Right lobe of liver (tissue), 4 donors: ENCODE data around the gene LHPP.

Experiments used
- POLR2A ChIP-seq: fragments of 450-650 bp; IDR thresholded peaks from one replicate; pipeline ENCODE4 v1.6.1; 2017; ENCODE audit warnings: antibody characterized with exemption, mild to moderate bottlenecking
- TF ChIP-seq, protein P1 (sequence below), 4 donors: fragments of 200-600 bp in 3 of 4; fragments of 450-650 bp in 1 of 4; IDR thresholded peaks; one replicate each; pipeline versions ENCODE4 v1.5.1 to v1.8.0; 2016 to 2022; ENCODE audit warnings: antibody characterized with exemption in 4 of 4, mild to moderate bottlenecking in 2 of 4
- donor health status: DM: no; HTN: no; CAD: no.
- donor health status: DM: no; HTN: no; CAD: no.
- donor health status: DM: no; HTN: yes; CAD: no.

DNA sequence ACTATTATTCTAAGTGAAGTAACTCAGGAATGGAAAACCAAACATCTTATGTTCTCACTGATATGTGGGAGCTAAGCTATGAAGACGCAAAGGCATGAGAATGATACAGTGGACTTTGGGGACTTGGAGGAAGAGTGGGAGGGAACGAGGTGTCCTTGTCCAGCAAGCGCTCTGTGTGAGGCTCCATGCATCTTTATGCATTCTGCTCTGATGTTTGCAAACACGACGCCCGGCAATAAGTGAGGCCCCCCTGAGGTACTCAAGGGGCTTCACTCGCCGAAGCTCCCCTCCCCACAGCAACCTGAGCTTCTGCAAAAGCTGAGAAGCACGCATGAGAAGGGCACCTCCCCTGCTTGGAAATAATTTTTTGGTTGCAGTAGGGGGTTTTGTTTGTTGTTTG, 103.3 kb downstream of the LHPP start:
- TF ChIP-seq, protein P1, sequence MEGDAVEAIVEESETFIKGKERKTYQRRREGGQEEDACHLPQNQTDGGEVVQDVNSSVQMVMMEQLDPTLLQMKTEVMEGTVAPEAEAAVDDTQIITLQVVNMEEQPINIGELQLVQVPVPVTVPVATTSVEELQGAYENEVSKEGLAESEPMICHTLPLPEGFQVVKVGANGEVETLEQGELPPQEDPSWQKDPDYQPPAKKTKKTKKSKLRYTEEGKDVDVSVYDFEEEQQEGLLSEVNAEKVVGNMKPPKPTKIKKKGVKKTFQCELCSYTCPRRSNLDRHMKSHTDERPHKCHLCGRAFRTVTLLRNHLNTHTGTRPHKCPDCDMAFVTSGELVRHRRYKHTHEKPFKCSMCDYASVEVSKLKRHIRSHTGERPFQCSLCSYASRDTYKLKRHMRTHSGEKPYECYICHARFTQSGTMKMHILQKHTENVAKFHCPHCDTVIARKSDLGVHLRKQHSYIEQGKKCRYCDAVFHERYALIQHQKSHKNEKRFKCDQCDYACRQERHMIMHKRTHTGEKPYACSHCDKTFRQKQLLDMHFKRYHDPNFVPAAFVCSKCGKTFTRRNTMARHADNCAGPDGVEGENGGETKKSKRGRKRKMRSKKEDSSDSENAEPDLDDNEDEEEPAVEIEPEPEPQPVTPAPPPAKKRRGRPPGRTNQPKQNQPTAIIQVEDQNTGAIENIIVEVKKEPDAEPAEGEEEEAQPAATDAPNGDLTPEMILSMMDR (IDR thresholded peaks at IDR 0.05), result no peak
- TF ChIP-seq POLR2A, result no peak
